Glomerular visceral epithelial cell (primary cell): Measurements from ENCODE around the gene IQCF6.
"Not testable (repeated sequence)": the region's sequence is repeated elsewhere in the genome, so short reads cannot be mapped to it uniquely, and the experiment has no call there.

Experiments
- DNase-seq: peaks from one replicate; pipeline ENCODE4 v3.0.0-alpha.2; 2016; ENCODE audit errors: extremely low spot score

IQCF6 gene

GRCh38 chr3:51773529-51774056, 5.4 kb downstream of the IQCF6 start:
- no peak for DNase-seq

DNA sequence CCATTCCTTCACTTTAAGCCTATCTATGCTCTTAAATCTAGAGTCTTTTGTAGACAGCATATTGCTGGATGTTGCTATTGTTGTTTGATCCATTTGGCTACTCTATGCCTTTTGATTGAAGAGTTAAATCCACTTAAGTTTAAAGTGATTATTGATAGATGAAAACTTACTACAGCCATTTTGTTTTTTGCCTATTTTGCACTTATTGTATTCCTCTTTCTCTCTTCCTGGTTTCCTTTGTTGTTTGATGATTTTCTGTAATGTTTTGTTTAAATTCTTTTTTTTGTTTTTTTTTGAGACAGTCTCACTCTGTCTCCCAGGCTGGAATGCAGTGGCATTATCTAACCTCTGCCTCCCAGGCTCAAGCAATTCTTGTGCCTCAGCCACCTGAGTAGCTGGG, 19.8 kb downstream of the IQCF6 start:
- DNase-seq = no peak

DNA sequence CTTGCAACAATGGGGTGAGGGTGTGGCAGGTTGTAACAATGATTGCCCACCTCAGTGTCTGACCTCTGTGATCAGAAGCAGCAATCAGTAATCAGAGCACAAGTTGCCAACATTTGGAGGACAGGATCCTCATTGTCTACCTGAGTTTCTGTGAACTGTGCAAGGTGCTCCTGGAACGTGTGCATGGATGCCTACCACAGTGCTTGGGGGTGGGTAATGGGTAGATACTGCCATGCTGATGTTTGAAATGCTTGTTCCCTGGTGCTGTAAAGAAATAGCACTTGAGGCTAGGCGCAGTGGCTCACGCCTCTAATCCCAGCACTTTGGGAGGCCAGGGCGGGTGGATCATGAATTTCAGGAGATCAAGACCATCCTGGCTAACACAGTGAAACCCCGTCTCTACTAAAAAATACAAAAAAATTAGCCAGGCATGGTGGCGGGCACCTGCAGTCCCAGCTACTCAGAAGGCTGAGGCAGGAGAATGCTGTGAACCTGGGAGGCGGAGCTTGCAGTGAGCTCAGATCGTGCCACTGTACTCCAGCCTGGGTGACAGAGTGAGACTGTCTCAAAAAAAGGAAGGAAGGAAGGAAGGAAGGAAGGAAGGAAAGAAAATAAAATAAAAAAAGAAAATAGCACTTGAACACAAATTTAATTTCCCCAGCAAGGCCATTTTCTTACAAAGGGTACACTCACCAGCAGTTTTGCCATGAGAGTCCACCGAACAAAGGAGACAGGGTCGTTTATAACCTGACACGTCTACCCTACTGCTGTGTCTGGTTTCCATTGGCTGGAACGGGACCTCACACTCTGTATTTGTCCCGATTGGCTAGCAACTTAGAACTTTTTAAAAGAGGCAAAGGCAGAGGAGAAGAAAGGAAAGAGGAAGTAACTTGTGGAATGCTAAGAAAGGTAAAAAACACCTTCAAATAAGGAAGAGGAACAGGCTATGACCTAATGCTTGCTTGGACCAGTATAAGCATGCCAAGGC, 25.0 kb downstream of the IQCF6 start:
- DNase-seq = not testable (repeated sequence)

DNA sequence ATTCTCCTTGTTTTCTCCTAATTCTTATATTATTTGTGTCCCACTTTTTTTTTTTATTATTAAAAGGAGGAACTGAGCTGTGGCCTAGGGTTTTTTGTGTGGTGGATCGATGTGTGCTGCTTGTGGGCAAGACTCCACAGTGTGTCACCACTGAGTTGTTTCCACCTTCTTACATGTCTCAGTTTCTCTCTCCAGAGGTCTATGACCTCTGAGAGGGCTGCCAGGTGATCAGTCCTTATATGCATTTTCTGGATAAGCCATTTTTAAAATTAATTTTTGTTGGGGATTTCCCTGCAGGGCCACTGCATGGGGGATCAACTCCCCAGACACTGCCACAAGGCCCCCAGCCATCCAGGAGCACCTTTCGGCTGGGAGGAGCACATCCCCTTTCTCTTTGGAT, 27.8 kb downstream of the IQCF6 start:
- no peak for DNase-seq

- DNase-seq = no peak
Measured at GRCh38 chr3:51750878-51751277, 28.2 kb downstream of the IQCF6 start.

- no peak for DNase-seq
Measured at GRCh38 chr3:51748327-51748726, 30.7 kb downstream of the IQCF6 start.

DNA sequence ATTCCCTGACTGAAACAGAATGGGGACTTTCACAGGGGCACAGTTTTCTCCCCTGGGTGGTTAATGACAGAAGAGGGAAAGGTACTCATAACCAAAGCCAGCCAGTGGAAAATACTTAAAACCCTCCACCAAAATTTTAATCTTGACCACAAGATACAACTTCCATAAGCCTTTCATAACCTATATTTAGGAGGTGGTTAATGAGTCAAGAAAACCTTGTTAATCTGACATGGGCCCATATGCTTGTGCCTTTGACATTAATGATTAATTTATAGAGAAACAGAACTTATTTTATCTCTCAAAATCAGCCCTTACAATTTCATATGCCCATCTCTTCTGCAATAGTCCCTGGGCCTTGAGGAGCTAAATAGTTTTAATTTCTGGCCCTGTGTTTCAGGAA, 31.2 kb downstream of the IQCF6 start:
- DNase-seq = no peak

- DNase-seq = not testable (repeated sequence)
Measured at GRCh38 chr3:51742978-51743377, 36.1 kb downstream of the IQCF6 start.

DNA sequence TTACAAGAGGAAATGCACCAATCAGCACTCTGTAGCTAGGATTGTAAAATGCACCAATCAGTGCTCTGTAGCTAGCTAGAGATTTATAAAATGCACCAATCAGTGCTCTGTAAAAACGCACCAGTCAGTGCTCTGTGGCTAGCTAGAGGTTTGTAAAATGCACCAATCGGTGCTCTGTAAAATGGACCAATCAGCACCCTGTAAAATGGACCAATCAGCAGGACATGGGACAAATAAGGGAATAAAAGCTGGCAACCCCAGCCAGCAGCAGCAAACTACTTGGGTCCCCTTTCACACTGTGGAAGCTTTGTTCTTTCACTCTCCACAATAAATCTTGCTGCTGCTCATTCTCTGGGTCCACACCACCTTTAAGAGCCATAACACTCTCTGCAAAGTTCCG, 36.7 kb downstream of the IQCF6 start:
- not testable (repeated sequence) for DNase-seq

GRCh38 chr3:51739110-51739509, 39.9 kb downstream of the IQCF6 start:
- DNase-seq = no peak

DNA sequence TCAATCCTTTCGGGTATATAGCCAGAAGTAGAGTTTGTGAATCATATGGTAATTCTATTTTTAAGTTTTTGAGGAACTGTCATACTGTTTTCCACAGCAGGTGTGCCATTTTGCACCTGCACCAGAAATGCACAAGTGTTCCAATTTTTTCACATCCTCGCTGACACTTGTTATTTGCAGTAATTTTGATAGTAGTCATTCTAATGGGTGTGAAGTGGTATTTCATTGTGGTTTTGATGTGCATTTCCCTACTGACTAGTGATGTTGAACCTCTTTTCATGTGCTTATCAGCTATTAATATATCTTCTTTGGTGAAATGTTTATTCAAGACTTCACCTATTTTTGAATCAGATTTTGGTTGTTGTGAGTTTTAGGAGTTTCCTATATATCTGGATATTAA, 43.1 kb downstream of the IQCF6 start:
- no peak for DNase-seq

DNA sequence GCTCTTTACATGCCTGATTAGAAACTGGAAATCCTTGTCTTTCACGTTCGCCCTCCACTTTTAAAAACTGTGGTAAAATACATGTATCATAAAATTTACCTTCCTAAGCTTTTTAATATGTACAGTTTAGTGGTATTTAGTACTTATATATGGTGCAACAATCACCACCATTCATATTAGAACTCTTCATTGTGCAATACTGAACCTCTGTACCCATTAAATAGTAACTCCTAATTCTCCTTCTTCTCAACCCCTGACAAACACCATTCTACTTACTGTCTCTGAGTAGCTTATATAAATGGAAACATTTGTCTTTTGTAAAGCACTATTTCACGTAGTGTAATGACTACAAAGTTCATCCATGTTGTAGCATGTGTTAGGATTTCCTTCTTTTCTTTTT, 44.0 kb downstream of the IQCF6 start:
- no peak for DNase-seq

GRCh38 chr3:51734572-51734907, 44.5 kb downstream of the IQCF6 start:
- no peak for DNase-seq

DNA sequence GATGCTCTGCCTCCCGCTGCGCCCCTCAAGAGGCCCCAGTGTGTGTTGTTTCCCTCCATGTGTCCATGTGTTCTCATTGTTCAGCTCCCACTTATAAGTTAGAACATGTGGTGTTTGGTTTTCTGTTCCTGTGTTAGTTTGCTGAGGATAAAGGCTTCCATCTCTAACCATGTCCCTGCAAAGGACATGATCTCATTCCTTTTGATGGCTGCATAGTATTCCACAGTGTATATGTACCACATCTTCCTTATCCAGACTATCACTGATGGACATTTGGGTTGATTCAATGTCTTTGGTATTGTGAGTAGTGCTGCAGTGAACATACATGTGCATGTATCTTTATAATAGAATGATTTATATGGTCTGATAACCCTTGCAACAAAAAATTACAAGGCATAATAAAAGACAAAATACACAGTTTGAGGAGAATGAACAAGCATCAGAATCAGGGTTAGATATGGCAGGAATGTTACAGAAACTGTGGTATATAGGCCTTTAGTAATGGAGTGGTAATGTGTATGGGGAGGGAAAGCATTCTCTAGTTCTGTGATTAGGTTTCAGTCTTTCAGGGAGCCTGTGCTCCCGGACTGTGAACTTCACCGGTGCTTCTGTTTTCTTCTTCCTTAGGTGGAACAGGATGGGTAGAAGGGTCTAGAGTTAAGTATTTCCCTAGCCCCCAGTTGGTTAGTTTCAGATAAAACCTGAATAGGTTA, 45.0 kb downstream of the IQCF6 start:
- DNase-seq = no peak

GRCh38 chr3:51729042-51729633, 49.9 kb downstream of the IQCF6 start:
- DNase-seq = no peak
